Measurements from ENCODE around the gene MIPEP. TPM values are rescaled to one million over a fixed set of nuclear protein-coding genes. Genes with fewer than 3 reads are reported as not detected.

MIPEP gene
- total and polyA plus RNA-seq, 9 of the 15 experiments (the other 6 are each of a cell fraction or from before 2014, with no cell fraction given) = 1.7 to 19.3 (median 13.1) TPM

GRCh38 chr13:23866420-23867026 lies 22.7 kb downstream of the MIPEP start (continued):
- no peak for TF ChIP-seq PRMT5 (CRISPR knock-in tag; IDR thresholded peaks at IDR 0.05)
- no peak for TF ChIP-seq SMARCA4 (IDR thresholded peaks at IDR 0.05)
- TF ChIP-seq ERF (CRISPR knock-in tag; IDR thresholded peaks at IDR 0.05) = no peak
- TF ChIP-seq HIVEP1 (CRISPR knock-in tag; IDR thresholded peaks at IDR 0.05) = no peak
- TF ChIP-seq BRF2 (IDR thresholded peaks at IDR 0.05; ENCODE audit: borderline replicate concordance, insufficient read depth, insufficient read length) = no peak
- TF ChIP-seq CBFB (CRISPR knock-in tag; IDR thresholded peaks at IDR 0.05) = no peak
- TF ChIP-seq ARID3B (CRISPR knock-in tag; IDR thresholded peaks at IDR 0.05; ENCODE audit: borderline replicate concordance) = no peak
- no peak for TF ChIP-seq MBD2 (IDR thresholded peaks at IDR 0.05; ENCODE audit: borderline replicate concordance, low read depth)
- peak; percentile 60 for TF ChIP-seq CXXC5 (CRISPR knock-in tag; IDR thresholded peaks at IDR 0.05)
- TF ChIP-seq CBX8 (IDR thresholded peaks at IDR 0.05; ENCODE audit: borderline replicate concordance, extremely low read depth, low read depth, low read length, poor library complexity, severe bottlenecking) = no peak
- no peak for TF ChIP-seq ZNF3 (CRISPR knock-in tag; IDR thresholded peaks at IDR 0.05)
- no peak for TF ChIP-seq NONO (IDR thresholded peaks at IDR 0.05; ENCODE audit: low read depth in 2 of 2, low read length in 1 of 2)
- TF ChIP-seq CGGBP1 (CRISPR knock-in tag; IDR thresholded peaks at IDR 0.05) = no peak
- TF ChIP-seq MCM2 (IDR thresholded peaks at IDR 0.05; ENCODE audit: low read depth) = no peak
- no peak for TF ChIP-seq ZNF398 (CRISPR knock-in tag; IDR thresholded peaks at IDR 0.05)
- no peak for TF ChIP-seq MCM3 (IDR thresholded peaks at IDR 0.05)
- TF ChIP-seq ZFX (CRISPR knock-in tag; IDR thresholded peaks at IDR 0.05) = peak; percentile 72
- no peak for TF ChIP-seq NBN (IDR thresholded peaks at IDR 0.05; ENCODE audit: low read depth)
- TF ChIP-seq ATF4 (CRISPR knock-in tag; IDR thresholded peaks at IDR 0.05) = no peak
- no peak for TF ChIP-seq STAT6 (CRISPR knock-in tag; IDR thresholded peaks at IDR 0.05)
- no peak for TF ChIP-seq POLR2H (tag; IDR thresholded peaks at IDR 0.05; ENCODE audit: low read depth)

Measured in K562 (cell line).